ENCODE data around the gene LRP3. TPM values are rescaled to one million over a fixed set of nuclear protein-coding genes. Genes with fewer than 3 reads are reported as not detected.

The LRP3 gene
- total and polyA plus RNA-seq, 2 experiments from 2014 or later: 3.5 to 62.7 TPM

DNA sequence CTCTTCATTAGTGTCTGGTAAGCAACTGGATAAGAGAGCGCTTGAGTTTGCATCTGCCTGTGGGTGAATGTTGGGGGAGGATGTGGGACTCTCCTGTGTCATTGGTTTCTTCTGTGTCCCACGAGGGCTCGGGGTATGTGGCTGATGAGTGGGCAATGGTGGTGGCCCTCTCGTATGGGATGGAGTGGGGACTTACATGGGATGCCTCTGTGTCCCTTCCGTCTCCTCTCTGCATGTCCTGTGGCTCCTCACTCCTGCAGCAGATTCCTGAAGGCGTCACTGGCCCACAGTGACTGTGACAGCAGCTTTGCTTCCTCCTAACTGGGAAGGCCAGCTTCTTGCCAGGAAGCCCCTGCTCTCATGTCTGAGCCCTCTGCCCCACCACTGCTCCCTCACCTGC, 2.6 kb upstream of the LRP3 start:
- TF ChIP-seq, protein P1, sequence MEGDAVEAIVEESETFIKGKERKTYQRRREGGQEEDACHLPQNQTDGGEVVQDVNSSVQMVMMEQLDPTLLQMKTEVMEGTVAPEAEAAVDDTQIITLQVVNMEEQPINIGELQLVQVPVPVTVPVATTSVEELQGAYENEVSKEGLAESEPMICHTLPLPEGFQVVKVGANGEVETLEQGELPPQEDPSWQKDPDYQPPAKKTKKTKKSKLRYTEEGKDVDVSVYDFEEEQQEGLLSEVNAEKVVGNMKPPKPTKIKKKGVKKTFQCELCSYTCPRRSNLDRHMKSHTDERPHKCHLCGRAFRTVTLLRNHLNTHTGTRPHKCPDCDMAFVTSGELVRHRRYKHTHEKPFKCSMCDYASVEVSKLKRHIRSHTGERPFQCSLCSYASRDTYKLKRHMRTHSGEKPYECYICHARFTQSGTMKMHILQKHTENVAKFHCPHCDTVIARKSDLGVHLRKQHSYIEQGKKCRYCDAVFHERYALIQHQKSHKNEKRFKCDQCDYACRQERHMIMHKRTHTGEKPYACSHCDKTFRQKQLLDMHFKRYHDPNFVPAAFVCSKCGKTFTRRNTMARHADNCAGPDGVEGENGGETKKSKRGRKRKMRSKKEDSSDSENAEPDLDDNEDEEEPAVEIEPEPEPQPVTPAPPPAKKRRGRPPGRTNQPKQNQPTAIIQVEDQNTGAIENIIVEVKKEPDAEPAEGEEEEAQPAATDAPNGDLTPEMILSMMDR (conservative IDR thresholded peaks at IDR 0.05; ENCODE audit: low read depth in 2 of 2): no peak
- TF ChIP-seq JUNB (IDR thresholded peaks at IDR 0.05; ENCODE audit: unreplicated experiment) (no peak), ZNF331 (CRISPR knock-in tag; IDR thresholded peaks at IDR 0.05; ENCODE audit: low read depth) (no peak), NANOG (IDR thresholded peaks at IDR 0.05; ENCODE audit: borderline replicate concordance) (no peak), EZH2phosphoT487 (IDR thresholded peaks at IDR 0.05; ENCODE audit: unreplicated experiment) (no peak), POLR2AphosphoS5 (IDR thresholded peaks at IDR 0.05; ENCODE audit: low read depth) (no peak), CREB1 (CRISPR knock-in tag; IDR thresholded peaks at IDR 0.05; ENCODE audit: low read depth) (no peak), EZH2 (IDR thresholded peaks at IDR 0.05; ENCODE audit: low read depth, unreplicated experiment) (no peak), STAT1 (IDR thresholded peaks at IDR 0.05; ENCODE audit: unreplicated experiment) (no peak)
- TF ChIP-seq, protein P2, sequence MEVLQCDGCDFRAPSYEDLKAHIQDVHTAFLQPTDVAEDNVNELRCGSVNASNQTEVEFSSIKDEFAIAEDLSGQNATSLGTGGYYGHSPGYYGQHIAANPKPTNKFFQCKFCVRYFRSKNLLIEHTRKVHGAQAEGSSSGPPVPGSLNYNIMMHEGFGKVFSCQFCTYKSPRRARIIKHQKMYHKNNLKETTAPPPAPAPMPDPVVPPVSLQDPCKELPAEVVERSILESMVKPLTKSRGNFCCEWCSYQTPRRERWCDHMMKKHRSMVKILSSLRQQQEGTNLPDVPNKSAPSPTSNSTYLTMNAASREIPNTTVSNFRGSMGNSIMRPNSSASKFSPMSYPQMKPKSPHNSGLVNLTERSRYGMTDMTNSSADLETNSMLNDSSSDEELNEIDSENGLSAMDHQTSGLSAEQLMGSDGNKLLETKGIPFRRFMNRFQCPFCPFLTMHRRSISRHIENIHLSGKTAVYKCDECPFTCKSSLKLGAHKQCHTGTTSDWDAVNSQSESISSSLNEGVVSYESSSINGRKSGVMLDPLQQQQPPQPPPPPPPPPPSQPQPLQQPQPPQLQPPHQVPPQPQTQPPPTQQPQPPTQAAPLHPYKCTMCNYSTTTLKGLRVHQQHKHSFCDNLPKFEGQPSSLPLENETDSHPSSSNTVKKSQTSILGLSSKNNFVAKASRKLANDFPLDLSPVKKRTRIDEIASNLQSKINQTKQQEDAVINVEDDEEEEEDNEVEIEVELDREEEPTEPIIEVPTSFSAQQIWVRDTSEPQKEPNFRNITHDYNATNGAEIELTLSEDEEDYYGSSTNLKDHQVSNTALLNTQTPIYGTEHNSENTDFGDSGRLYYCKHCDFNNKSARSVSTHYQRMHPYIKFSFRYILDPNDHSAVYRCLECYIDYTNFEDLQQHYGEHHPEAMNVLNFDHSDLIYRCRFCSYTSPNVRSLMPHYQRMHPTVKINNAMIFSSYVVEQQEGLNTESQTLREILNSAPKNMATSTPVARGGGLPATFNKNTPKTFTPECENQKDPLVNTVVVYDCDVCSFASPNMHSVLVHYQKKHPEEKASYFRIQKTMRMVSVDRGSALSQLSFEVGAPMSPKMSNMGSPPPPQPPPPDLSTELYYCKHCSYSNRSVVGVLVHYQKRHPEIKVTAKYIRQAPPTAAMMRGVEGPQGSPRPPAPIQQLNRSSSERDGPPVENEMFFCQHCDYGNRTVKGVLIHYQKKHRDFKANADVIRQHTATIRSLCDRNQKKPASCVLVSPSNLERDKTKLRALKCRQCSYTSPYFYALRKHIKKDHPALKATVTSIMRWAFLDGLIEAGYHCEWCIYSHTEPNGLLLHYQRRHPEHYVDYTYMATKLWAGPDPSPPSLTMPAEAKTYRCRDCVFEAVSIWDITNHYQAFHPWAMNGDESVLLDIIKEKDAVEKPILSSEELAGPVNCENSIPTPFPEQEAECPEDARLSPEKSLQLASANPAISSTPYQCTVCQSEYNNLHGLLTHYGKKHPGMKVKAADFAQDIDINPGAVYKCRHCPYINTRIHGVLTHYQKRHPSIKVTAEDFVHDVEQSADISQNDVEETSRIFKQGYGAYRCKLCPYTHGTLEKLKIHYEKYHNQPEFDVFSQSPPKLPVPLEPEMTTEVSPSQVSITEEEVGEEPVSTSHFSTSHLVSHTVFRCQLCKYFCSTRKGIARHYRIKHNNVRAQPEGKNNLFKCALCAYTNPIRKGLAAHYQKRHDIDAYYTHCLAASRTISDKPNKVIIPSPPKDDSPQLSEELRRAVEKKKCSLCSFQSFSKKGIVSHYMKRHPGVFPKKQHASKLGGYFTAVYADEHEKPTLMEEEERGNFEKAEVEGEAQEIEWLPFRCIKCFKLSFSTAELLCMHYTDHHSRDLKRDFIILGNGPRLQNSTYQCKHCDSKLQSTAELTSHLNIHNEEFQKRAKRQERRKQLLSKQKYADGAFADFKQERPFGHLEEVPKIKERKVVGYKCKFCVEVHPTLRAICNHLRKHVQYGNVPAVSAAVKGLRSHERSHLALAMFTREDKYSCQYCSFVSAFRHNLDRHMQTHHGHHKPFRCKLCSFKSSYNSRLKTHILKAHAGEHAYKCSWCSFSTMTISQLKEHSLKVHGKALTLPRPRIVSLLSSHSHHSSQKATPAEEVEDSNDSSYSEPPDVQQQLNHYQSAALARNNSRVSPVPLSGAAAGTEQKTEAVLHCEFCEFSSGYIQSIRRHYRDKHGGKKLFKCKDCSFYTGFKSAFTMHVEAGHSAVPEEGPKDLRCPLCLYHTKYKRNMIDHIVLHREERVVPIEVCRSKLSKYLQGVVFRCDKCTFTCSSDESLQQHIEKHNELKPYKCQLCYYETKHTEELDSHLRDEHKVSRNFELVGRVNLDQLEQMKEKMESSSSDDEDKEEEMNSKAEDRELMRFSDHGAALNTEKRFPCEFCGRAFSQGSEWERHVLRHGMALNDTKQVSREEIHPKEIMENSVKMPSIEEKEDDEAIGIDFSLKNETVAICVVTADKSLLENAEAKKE (CRISPR knock-in tag; IDR thresholded peaks at IDR 0.05): no peak
- TF ChIP-seq, protein P3, sequence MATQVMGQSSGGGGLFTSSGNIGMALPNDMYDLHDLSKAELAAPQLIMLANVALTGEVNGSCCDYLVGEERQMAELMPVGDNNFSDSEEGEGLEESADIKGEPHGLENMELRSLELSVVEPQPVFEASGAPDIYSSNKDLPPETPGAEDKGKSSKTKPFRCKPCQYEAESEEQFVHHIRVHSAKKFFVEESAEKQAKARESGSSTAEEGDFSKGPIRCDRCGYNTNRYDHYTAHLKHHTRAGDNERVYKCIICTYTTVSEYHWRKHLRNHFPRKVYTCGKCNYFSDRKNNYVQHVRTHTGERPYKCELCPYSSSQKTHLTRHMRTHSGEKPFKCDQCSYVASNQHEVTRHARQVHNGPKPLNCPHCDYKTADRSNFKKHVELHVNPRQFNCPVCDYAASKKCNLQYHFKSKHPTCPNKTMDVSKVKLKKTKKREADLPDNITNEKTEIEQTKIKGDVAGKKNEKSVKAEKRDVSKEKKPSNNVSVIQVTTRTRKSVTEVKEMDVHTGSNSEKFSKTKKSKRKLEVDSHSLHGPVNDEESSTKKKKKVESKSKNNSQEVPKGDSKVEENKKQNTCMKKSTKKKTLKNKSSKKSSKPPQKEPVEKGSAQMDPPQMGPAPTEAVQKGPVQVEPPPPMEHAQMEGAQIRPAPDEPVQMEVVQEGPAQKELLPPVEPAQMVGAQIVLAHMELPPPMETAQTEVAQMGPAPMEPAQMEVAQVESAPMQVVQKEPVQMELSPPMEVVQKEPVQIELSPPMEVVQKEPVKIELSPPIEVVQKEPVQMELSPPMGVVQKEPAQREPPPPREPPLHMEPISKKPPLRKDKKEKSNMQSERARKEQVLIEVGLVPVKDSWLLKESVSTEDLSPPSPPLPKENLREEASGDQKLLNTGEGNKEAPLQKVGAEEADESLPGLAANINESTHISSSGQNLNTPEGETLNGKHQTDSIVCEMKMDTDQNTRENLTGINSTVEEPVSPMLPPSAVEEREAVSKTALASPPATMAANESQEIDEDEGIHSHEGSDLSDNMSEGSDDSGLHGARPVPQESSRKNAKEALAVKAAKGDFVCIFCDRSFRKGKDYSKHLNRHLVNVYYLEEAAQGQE (IDR thresholded peaks at IDR 0.05; ENCODE audit: unreplicated experiment): no peak
- TF ChIP-seq, protein P4, sequence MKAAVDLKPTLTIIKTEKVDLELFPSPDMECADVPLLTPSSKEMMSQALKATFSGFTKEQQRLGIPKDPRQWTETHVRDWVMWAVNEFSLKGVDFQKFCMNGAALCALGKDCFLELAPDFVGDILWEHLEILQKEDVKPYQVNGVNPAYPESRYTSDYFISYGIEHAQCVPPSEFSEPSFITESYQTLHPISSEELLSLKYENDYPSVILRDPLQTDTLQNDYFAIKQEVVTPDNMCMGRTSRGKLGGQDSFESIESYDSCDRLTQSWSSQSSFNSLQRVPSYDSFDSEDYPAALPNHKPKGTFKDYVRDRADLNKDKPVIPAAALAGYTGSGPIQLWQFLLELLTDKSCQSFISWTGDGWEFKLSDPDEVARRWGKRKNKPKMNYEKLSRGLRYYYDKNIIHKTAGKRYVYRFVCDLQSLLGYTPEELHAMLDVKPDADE (IDR thresholded peaks at IDR 0.05): no peak
- DNase-seq (ENCODE audit: low spot score) (no peak), ATAC-seq (no peak)

More for the DNA sequence above, 2.6 kb upstream of the LRP3 start:
- H3K4me2 ChIP-seq: no peak overlapping the region
- peaks cover 11% of the 10 kb centered on the region for H3K4me1 ChIP-seq (ENCODE audit: insufficient read depth)
- no peaks in the 10 kb centered on the region for H3K36me3 ChIP-seq (ENCODE audit: insufficient read depth)
- no peak overlapping the region for H3K27ac ChIP-seq (ENCODE audit: low read depth)
- H3K27me3 ChIP-seq (ENCODE audit: insufficient read depth): peaks cover 23% of the 10 kb centered on the region
- no peaks in the 10 kb centered on the region for H3K79me2 ChIP-seq (replicated peaks; ENCODE audit: insufficient read depth)
- Mint-ChIP-seq H3K27me3 (ENCODE audit: insufficient read depth, low read depth, poor library complexity) (peaks cover 22% of the 10 kb centered on the region), H3K27ac (no peak overlapping the region), H3K9me3 (no peaks in the 10 kb centered on the region; the same call in 2 of the 3 replicates), H3K4me1 (peaks cover 7% of the 10 kb centered on the region), H3K36me3 (ENCODE audit: low read depth) (no peaks in the 10 kb centered on the region), H3K4me3 (no peak overlapping the region)
- H3K9me2 ChIP-seq (ENCODE audit: insufficient read depth): no peaks in the 10 kb centered on the region
- H3F3A ChIP-seq (replicated peaks; ENCODE audit: low read depth): 0 out of 2 replicates have a peak, but pooled peaks cover 3% of the 10 kb centered on the region
- no peak overlapping the region for H2AFZ ChIP-seq
- no peaks in the 10 kb centered on the region for H4K20me1 ChIP-seq (replicated peaks; ENCODE audit: insufficient read depth)
- no peak overlapping the region for H3K4me3 ChIP-seq
